Effector CD4-positive, alpha-beta T cell (primary cell): ENCODE data around the gene PLXNA4.

ENCODE experiments used
- DNase-seq: peaks from one replicate; pipeline ENCODE4 v3.0.0-alpha.2; 2020

The PLXNA4 gene

DNA sequence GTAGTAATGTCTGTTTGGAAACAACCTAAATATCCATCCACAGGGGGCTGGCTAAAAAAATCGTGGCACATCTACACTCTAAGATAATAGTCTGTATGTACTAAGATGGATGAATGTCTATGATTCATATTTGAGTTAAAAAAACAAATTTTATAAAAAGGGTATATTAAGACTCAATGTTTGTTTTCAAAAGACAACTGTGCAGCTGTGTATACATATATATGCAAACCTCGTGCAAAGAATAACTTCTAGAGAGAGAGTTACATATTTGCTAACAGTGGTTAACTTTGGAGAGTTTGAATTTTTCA, 323.5 kb downstream of the PLXNA4 start:
- no peak for DNase-seq

DNA sequence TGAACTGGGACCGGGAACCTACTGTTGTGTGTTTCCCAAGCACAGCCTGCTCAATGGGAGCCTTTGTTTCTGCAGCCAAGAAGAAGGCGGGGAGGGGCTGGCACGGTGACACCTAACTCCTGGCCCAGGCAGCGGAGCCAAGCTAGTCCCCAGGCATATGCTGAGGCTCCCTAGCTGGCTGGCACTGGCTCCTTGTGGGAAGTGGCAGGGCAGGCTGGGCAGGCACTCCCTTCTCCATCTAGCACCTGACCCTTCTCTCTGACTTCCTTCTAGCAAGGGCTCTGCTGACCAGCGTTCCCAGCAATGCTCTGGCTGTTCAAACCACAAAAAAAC, 325.0 kb downstream of the PLXNA4 start:
- DNase-seq: no peak

DNA sequence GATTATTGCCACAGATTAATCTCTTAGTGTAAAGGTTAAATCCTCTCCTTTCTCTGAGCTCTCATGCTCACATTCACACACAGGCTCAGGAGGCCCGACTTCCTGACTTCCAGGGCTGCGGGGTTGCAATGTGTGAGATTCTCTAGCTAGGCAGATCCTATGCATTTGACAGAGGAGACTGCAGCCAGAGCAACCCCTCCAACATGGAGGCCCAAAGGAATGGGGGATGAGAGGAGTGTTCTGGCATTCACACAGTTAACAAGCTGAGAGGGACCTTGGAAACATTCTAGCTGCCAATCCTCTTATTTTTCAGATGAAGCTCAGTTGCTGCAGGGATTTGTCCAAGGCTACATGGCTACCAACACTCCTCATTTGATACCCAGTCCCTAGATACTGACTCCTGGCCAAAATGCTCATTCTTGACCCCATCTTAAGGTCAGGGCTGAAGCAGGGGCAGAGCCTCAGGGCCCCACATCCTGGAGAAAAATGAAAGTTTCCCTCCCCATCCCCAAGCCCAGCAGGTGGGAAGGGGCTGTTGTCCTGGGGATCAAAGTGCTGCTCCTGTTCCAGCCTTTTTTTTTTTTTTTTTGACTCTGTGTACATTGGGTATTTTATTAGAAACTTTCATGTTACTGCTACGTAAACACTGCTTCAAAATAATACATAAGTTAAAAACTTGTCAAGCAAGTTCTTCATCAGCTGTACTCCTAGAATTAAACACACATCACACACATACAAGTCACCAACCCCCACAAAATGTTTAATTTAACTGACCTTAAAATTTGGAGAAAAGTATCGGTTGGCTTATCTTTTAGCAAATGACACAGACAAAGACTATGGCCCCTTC, 325.6 kb downstream of the PLXNA4 start:
- no peak for DNase-seq

DNA sequence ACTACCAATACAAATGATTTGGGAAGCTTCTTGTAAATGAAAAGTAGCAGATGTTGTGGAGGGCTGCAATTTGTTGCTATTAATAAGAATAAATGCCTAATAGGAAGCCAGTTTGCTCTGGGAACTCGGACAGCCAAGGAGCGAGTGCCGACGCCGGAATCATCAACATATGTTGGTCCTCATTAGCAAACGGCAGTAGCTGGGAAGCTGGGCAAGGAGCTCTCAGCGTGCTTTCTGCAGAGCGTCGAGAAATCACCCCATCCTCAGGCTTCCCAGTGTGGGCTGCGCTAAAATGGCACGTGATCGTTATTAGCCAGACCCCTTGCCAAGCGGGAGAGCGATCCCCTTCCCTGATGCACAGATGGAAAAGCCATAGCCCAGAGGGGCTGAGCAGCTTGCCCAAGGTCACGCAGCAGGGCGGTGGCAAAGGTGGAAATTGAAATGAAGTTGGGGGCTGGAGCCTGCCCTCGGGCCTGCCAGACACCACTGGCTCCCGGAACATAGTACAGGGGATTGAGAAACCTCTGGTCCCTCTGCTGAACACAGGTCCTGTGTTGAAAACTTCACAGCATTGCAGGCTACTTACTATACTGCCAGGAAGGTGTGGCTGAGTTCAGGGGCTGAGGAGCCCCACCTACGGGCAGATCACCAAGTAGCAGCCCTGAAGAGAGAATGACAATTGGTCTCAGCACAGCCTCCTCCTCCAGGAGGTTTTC, 326.9 kb downstream of the PLXNA4 start:
- DNase-seq: no peak

DNA sequence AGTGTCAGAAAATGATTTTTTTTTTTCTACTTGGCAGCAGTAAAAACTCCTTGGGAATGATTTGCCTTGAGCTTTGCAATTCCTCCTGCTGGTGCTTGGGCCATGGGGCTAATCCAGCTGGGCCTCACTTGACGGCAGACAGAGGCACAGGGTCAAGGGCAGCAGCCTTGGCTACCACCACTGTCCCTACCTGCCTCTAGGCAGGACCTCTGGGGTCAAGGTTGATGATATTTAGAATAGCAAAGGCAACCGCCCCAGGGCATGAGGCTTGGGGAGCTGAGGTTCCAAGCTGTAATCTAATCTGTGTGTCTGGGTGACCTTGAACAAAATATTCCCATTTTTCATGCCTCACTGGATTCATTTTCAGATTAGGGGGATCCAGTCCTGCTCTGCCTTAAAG, 327.4 kb downstream of the PLXNA4 start:
- DNase-seq: no peak

DNA sequence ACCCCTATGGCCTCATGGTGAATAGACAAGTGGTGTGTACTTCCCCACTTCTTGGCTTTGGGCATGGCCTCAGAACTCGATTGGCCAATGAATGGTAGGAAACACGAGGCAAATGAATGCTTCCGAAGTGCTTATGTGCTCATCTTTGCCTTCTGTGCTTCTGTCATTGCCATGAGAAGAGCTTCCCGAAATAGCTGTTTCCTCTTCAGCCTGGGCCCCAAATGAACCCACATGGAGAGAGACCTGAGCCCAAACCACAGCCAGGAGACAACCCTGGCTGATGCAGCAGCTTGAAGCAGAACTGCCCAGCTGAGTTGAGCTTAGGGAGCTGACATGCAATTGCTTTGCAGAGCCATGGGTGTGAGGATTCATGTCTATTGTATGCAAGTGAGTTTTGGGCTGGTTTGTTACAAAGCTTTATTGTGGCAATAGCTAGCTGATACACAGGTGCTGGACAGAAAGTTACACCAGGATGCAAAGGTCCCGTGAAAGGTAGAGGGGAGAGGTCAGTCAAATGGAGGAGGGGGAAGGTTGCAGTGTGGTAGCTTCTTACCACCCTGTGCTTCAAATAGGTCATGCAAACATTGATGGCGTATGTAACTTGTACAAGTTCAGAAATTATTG, 328.2 kb downstream of the PLXNA4 start:
- no peak for DNase-seq

DNA sequence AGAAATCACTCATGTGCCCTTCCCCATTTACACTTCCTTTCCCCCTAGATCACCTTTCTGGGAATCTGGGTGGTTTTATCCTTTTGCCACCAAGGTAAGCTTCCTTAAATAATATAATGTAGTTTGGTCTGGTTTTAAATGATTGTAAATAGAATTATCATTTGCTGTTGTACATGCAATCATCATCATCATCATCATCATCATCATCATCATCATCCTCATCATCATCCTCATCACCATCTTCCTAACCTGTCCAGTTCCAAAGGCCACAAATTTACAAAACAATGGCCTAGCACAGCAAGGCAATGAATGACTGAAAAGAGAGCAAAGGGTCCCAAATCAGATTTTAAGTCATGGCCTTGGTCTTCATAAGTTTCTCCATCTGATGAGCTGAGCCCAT, 329.7 kb downstream of the PLXNA4 start:
- DNase-seq: no peak

DNA sequence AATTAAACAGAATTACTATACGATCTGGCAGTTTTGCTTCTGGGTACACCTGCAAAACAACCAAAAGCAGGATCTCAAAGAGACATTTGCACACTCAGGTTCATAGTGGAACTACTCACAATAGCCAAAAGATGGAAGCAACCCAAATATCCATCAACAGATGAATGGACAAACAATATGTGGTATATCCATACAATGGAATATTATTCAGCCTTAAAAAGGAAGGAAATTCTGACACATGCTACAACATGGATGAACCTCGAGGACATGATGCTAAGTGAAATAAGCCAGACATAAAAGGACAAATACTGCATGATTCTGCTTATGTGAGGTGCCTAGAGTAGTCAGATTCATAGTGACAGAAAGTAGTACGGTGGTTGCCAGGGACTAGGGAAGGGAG, 330.7 kb downstream of the PLXNA4 start:
- DNase-seq: no peak

DNA sequence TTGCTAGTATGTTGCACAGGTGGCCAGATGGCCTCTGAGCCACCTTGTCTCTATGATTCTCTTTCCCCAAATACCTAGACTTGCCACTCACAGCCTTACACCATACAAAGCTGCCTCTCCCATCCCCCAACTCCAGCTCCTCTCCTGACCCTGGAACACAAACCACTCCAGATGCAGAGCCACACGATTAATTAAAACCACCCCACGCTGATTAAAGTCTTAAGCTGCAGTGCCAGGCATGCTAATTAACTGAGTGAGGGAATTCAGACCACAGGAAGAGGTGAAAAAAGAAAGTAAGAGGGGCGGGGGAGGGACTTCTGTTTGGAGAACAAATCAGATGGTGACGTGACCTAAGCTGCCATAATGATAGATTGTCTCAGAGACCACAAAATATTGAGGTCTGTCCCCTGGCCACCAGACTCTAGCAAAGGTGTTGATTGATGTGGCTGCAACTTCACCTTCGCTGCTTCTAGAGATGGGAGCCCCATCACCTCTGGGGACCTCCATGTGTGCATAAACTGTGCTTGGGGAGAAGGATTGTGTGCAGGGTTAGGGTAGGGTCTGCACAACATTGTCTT, 331.3 kb downstream of the PLXNA4 start:
- no peak for DNase-seq

DNA sequence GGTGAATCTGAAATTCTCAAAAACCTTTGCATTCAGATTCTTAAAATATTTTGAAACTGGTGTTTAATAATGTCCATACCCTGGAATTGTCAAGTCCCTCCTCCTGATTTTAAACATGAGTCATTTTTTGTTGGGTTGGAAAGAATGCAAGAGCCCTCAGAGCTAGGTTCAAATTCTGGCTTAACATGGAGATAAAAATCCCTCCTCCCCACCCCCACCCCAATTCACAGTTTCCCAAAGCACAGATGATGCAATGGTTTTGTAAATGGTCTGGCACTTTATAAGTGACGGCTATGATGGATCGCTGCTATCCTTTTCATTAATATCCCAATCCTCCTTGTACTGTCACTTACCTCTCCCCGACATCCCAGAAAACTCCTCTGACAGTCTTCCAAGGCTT, 332.8 kb downstream of the PLXNA4 start:
- no peak for DNase-seq

DNA sequence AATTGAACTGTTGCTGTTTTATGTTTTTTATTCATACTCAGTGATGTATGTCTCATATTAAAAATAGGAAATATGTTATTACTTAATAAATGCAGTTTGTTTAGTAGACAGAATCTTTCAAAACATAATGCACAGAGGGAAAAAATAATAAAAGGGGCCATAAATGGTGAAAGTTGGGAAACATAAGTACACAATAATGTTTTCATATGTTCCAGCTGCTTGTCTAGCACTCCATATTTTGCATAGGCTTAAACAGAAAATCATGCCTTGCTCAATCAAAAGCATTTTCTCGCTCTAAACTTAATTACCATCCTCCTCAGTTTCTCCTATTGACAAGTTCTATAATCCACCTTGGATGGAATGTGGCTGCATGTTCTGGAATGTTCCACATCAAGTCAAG, 333.2 kb downstream of the PLXNA4 start:
- no peak for DNase-seq

DNA sequence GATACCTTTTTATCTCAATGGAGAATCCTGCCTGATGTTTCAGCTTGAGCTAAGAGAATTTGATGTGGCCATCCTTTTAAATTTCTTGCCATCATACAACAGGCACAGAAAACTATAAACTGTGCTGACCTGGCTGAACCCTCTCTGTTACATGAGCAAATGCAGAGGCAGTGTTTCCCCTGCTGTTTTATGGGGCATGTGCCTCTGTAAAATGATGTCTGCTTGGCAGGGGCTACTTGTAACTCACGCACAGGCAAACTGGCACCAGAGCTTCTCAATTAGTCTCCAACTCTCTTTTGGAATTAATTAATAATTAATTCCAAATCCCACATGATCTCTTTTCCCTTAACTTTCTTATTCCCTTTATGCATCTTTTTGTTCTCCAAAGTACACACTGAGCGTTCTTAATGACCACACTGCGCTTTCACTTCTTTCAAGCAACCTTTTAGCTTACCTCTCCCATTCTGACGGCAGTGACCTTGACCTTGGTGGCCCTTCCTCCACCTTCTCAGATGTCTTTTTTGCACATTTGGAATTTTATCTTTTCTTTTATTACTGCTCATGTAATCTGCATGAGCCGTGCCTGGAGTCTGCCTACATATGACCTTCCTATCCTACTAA, 334.0 kb downstream of the PLXNA4 start:
- no peak for DNase-seq

DNA sequence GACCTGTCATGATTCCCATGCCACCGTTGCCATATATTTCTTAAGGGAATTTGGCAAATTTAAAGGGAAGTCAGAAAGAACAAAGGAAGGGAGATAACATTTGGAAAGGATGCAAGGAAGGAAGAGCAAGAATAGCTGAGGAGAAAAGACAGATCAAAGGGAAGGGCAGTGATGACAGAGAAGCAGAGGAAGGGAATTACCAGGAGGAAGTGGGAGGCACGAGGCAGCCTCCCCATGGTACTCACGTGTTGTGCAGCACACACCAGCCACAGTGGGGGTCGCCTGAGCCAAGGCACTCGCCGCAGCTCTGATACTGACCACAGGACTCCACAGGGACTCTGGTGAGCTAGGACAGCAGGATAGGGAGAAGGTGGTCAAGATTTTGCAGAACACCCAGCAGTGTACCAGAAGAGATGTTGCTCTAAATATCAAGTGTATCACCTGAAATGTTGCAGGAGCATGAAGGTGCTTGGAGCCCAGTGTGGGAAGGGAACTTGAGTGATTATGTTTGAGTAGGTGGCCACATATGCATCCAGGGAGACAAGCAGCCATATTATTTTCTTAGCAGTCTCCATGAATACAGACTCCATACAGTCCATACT, 335.3 kb downstream of the PLXNA4 start:
- DNase-seq: no peak

DNA sequence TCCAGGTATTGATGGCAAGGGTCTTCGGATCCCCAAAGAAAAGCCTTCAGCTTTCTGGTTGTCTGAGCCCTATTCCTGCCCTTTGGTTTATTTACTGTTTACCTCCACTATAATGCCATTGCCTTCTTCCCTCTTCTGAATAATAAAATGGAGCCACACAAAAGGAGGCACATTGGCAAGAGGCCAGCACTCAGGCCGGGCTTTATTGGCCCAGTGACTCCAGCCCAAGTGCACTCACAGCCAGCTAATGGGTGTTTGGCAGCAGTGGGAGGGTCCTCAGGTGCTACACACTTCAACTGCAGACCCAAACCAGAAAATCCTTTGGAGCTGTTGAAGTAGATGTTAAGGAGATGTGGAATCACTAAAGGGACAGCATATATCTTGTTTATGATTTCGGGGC, 336.0 kb downstream of the PLXNA4 start:
- no peak for DNase-seq

DNA sequence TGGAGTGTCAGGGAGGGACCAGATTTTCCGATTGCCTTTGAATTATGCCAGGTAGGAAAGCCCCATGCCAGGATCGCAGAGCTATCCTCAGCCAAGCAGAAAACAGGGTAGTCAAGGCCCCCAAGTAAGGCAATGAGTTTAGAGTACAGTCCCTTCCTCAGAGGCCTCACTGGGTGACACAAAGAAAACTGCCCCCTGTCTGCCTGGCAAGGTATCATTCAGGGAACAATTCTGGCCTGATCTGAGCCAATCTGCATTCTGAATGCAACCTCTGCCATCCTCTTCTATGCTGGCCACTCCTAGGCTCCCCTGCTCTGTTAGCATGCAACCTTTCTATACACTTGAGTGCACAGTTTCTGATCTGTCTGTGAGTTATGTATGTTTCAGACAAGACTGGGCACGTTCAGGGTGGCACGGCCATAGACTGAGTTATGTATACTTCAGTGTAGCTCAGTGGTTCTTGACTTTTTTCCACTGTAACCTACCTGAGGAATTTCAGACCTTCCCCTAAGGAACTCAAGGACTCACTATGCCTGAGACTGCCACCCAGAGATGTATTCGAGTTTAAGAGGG, 336.8 kb downstream of the PLXNA4 start:
- DNase-seq: no peak

DNA sequence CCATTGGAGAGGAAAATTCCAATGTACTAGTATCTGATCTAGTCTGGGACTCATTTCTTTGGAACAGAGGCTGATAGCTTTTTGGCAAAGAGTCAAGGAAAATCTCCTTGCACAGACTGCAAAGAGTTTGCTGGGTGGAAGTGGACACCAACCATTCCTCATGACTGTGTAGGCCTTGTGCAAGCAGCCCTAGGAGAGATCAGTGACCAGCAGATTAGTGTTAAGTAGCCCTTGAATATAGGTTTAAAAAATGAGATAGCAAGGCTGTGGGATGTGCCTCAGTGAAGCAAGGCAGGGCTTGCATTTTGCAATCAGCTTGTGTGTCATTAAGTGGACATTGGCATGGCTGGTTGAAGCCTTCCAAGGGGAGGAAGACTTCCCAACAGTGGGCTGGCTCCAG, 341.6 kb downstream of the PLXNA4 start:
- DNase-seq: no peak

DNA sequence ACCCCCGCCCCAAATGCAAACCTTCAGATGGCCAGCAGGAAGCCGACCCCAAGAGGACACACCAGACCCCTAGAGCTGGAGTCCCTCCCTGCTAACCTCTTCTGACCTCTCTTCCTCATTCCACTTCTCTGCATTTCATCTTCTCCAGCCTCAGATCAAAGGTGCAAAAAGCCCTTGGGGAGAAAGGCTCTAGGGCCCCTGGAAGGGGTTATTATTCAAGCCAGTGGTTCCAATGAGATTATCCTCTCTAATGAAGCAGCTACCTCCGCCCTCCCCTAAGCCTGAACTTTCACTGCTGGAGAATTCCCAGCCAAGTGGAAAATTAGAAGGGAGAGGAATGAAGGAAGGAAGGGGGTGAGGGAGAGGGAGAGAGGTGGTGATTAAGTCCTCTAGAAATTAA, 343.9 kb downstream of the PLXNA4 start:
- DNase-seq: no peak

DNA sequence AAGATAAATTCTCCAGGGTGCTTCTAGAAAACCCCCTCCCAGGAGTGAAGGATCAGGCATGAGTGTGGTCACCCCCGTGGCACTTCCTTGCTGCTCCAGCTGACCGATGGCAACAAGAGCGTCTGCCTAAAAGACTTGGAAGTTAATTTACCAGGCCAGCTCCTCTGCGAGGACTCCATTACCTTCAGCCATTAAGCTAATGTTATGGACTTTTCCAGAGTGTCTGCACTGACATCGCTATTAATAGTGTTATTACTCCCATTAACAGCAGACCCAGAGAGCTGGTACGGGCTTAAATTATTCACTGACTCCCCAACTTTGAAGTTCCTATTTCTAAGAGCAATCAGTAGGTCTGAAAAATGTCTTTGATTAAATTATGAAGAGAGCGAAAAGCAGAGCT, 345.8 kb downstream of the PLXNA4 start:
- no peak for DNase-seq

DNA sequence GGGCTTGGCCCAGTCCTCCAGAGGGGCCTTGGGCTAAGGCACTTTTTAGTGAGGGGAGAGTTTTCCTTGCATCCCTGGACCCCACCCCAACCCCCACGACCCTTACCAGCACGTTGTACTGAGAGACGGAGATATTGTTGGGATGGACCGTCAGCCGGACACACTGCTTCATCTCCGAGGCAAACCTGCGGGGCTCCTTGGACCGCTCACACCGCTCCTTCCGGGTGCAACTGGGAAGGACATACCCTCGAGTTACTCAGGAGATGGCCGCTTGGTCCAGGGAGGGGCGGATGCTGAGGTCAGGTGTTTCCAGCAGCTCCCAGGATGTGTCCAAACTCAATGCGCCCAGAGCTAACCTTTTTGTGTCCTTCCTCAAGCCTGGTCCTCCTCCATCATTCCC, 348.0 kb downstream of the PLXNA4 start:
- no peak for DNase-seq

DNA sequence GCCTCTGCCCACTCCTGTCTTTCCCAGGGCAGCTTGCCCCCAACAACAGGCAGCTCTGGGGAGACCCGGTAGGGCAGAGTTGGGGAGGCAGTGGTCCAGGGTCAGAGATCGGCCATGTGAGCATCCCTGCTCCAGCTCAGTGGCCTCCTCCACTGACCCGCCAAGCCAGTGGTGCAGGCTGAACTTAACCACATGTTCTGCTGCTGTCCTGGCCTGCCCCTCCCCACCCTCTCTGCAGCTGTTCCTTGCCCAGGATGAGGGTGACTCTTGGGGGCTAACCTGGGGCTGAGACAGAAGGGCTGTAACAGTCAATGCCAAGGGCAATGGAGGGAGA, 349.3 kb downstream of the PLXNA4 start:
- DNase-seq: no peak

DNA sequence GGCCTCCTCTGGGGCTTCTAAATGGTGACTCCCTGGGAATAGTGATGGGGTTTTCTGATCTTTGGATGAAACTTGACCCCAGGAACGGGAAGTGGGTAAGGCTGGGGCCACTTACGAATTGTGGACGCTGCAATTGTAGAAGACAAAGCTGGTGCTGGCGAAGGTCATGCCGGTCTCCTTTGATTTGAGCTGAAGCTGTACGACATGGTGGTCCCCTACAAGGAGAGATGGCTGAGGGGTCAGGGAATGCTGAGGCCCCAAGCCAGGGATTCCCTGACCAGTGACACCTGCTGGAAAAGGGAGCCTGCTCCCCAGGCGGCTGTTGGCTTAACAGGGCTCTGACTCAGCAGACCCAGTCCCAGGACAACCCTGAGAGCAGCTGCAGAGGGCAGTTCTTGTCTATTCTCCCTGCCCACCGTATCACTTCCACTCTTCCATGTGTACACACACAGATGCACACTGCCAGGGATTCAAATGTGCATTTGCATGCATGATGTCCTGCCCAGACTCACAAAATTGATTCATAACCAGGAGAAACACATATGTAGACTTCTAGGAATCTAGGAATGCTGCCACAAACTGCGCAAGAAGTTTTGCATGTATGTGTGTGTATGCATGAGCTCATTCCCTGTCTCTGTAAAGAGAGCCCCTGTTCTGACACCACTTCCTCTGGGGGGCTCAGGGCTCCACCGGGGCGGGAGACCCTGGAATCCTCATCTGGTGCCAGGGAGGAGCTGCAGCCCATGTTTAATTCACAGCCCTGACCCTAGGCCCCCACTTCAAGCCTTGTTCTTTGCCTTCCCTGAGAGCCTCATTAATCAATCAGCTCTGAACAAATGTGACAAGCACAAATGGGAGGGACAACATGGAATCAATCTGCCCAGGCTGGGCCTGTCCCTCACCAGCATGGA, 350.0 kb downstream of the PLXNA4 start:
- DNase-seq: no peak
